Trophoblast cell (in vitro differentiated cells and primary cell): ENCODE results near the gene TCFL5.

Experiments used
- DNase-seq, 2 donors: peaks; one replicate each; pipeline ENCODE4 v3.0.0-alpha.2; 2016
- H2AFZ ChIP-seq: 2 replicates; pipeline ENCODE4 v1.6.1; 2013; ENCODE audit warnings: low read length, moderate library complexity, mild to moderate bottlenecking; ENCODE audit not compliant: insufficient read depth, poor library complexity
- H2AK5ac ChIP-seq: 2 replicates; pipeline ENCODE4 v1.6.1; 2013; ENCODE audit warnings: mild to moderate bottlenecking, low read length
- H2BK120ac ChIP-seq: 2 replicates; pipeline ENCODE4 v1.6.1; 2013; ENCODE audit warnings: low read length, mild to moderate bottlenecking, moderate library complexity; ENCODE audit not compliant: insufficient read depth, poor library complexity
- H2BK12ac ChIP-seq: 2 replicates; pipeline ENCODE4 v1.6.1; 2013; ENCODE audit warnings: mild to moderate bottlenecking, low read length, moderate library complexity
- H2BK5ac ChIP-seq: 2 replicates; pipeline ENCODE4 v1.6.1; 2013; ENCODE audit warnings: low read length, low read depth, moderate library complexity, mild to moderate bottlenecking; ENCODE audit not compliant: poor library complexity
- H3K14ac ChIP-seq: 2 replicates; pipeline ENCODE4 v1.6.1; 2013; ENCODE audit warnings: mild to moderate bottlenecking, low read length
- H3K18ac ChIP-seq: 2 replicates; pipeline ENCODE4 v1.6.1; 2013; ENCODE audit warnings: mild to moderate bottlenecking, low read length
- H3K23ac ChIP-seq: 2 replicates; pipeline ENCODE4 v1.6.1; 2013; ENCODE audit warnings: low read length
- H3K27ac ChIP-seq: 2 replicates; pipeline ENCODE4 v1.5.1; 2013; ENCODE audit warnings: low read depth, mild to moderate bottlenecking, inconsistent platforms, low read length, moderate library complexity
- H3K27me3 ChIP-seq: 2 replicates; pipeline ENCODE4 v1.6.1; 2013; ENCODE audit warnings: inconsistent platforms, mild to moderate bottlenecking, low read length, moderate library complexity; ENCODE audit not compliant: insufficient read depth
- H3K36me3 ChIP-seq, 2 experiments: 1 replicate in 1 of 2; 2 replicates in 1 of 2; pipeline ENCODE4 v1.6.1; 2013; ENCODE audit warnings: low read length in 2 of 2, mild to moderate bottlenecking in 2 of 2, moderate library complexity in 1 of 2; ENCODE audit not compliant: insufficient read depth in 2 of 2, control insufficient read depth in 1 of 2
- H3K4ac ChIP-seq: 2 replicates; pipeline ENCODE4 v1.6.1; 2013; ENCODE audit warnings: low read depth, mild to moderate bottlenecking, low read length, moderate library complexity
- H3K4me1 ChIP-seq, 2 experiments: 1 replicate in 1 of 2; 2 replicates in 1 of 2; pipeline ENCODE4 v1.6.1; 2013; ENCODE audit warnings: low read length in 2 of 2, mild to moderate bottlenecking in 2 of 2, moderate library complexity in 1 of 2; ENCODE audit not compliant: insufficient read depth in 2 of 2, control insufficient read depth in 1 of 2
- H3K4me2 ChIP-seq: 2 replicates; pipeline ENCODE4 v1.6.1; 2013; ENCODE audit warnings: inconsistent platforms, mild to moderate bottlenecking, low read length, moderate library complexity
- H3K4me3 ChIP-seq: 2 replicates; pipeline ENCODE4 v1.5.1; 2013; ENCODE audit warnings: mild to moderate bottlenecking, low read depth, low read length, inconsistent platforms
- H3K79me1 ChIP-seq: one replicate; pipeline ENCODE4 v1.6.1; 2013; ENCODE audit warnings: low read length
- H3K79me2 ChIP-seq: 2 replicates; pipeline ENCODE4 v1.6.1; 2013; ENCODE audit warnings: low read length, mild to moderate bottlenecking; ENCODE audit not compliant: control insufficient read depth, insufficient read depth, poor library complexity
- H3K9ac ChIP-seq: 2 replicates; pipeline ENCODE4 v1.6.1; 2013; ENCODE audit warnings: mild to moderate bottlenecking, low read length
- H3K9me3 ChIP-seq: 2 replicates; pipeline ENCODE4 v1.6.1; 2013; ENCODE audit warnings: low read depth, mild to moderate bottlenecking, control low read depth, inconsistent platforms, low read length; ENCODE audit not compliant: insufficient read depth
- H4K12ac ChIP-seq: 2 replicates; pipeline ENCODE4 v1.6.1; 2013; ENCODE audit warnings: low read depth, mild to moderate bottlenecking, low read length, moderate library complexity
- H4K8ac ChIP-seq: 2 replicates; pipeline ENCODE4 v1.6.1; 2013; ENCODE audit warnings: low read depth, mild to moderate bottlenecking, low read length, moderate library complexity
- H4K91ac ChIP-seq: one replicate; pipeline ENCODE4 v1.6.1; 2013; ENCODE audit warnings: low read depth, mild to moderate bottlenecking, low read length, moderate library complexity
- whole genome bisulfite sequencing: extraction: QIAGEN DNeasy Blood & Tissue Kit; methylation state at CpG from one replicate; pipeline ENCODE4 v1.1.7; 2013; ENCODE audit warnings: missing lambda C conversion rate; ENCODE audit not compliant: insufficient read length, insufficient coverage; ENCODE audit errors: extremely low coverage; 5-methylcytosine and 5-hydroxymethylcytosine counted together

Gene TCFL5

GRCh38 chr20:62830251-62830650, 31.4 kb downstream of the TCFL5 start:
- Histone ChIP-seq H3K4me1 (peaks cover 3 to 9% of the 10 kb centered on the region in 2 experiments), H3K79me2 (no peaks in the 10 kb centered on the region), H3K9me3 (no peaks in the 10 kb centered on the region), H3K27me3 (no peaks in the 10 kb centered on the region), H2BK5ac (no peak overlapping the region), H3K27ac (no peak overlapping the region), H2BK12ac (no peak overlapping the region), H3K9ac (no peak overlapping the region), H3K79me1 (no peaks in the 10 kb centered on the region), H3K18ac (no peak overlapping the region), H2AK5ac (no peak overlapping the region), H3K14ac (no peak overlapping the region), H3K36me3 (peaks cover 72 to 73% of the 10 kb centered on the region in 2 experiments), H2BK120ac (no peak overlapping the region), H4K12ac (no peak overlapping the region), H4K8ac (no peak overlapping the region), H3K4ac (no peak overlapping the region), H3K4me2 (no peak overlapping the region), H3K4me3 (no peak overlapping the region), H3K23ac (no peak overlapping the region), H4K91ac (no peak overlapping the region), H2AFZ (no peak overlapping the region)
- no CpG with 5 or more reads among the region's 14 CpGs for WGBS
- DNase-seq, result no peak

- no peak overlapping the region for H4K8ac ChIP-seq
- H3K27ac ChIP-seq, result no peak overlapping the region
- H3K4ac ChIP-seq, result no peak overlapping the region
- DNase-seq, result no peak
- H3K23ac ChIP-seq, result no peak overlapping the region
- H3K79me2 ChIP-seq, result no peaks in the 10 kb centered on the region
- H3K36me3 ChIP-seq, result peaks cover 69 to 71% of the 10 kb centered on the region in 2 experiments
- no peak overlapping the region for H3K14ac ChIP-seq
- no peak overlapping the region for H2BK5ac ChIP-seq
- H2AFZ ChIP-seq, result no peak overlapping the region
- H3K4me1 ChIP-seq, result peaks cover 5 to 11% of the 10 kb centered on the region in 2 experiments
- H4K12ac ChIP-seq, result no peak overlapping the region
- H3K18ac ChIP-seq, result no peak overlapping the region
- H3K4me3 ChIP-seq, result no peak overlapping the region
- no CpG with 5 or more reads among the region's 32 CpGs for WGBS
- no peak overlapping the region for H2BK12ac ChIP-seq
- H3K9me3 ChIP-seq, result no peaks in the 10 kb centered on the region
- H2AK5ac ChIP-seq, result no peak overlapping the region
- H4K91ac ChIP-seq, result no peak overlapping the region
- no peak overlapping the region for H3K9ac ChIP-seq
- no peaks in the 10 kb centered on the region for H3K79me1 ChIP-seq
- no peak overlapping the region for H2BK120ac ChIP-seq
- H3K4me2 ChIP-seq, result no peak overlapping the region
- H3K27me3 ChIP-seq, result no peaks in the 10 kb centered on the region
These were observed 32.1 kb downstream of the TCFL5 start for GRCh38 chr20:62829231-62830230.

GRCh38 chr20:62828511-62829230, 33.0 kb downstream of the TCFL5 start:
- Histone ChIP-seq H3K4me3 (no peak overlapping the region), H3K9ac (no peak overlapping the region), H3K4me2 (no peak overlapping the region), H2AK5ac (no peak overlapping the region), H3K4me1 (peaks cover 7 to 15% of the 10 kb centered on the region in 2 experiments), H3K18ac (no peak overlapping the region), H3K36me3 (peaks cover 74 to 77% of the 10 kb centered on the region in 2 experiments), H2AFZ (no peak overlapping the region), H2BK12ac (no peak overlapping the region), H2BK120ac (no peak overlapping the region), H2BK5ac (no peak overlapping the region), H3K23ac (no peak overlapping the region), H3K14ac (no peak overlapping the region), H3K27ac (no peak overlapping the region), H4K8ac (no peak overlapping the region), H3K79me2 (no peaks in the 10 kb centered on the region), H3K4ac (no peak overlapping the region), H4K91ac (no peak overlapping the region), H3K27me3 (no peaks in the 10 kb centered on the region), H4K12ac (no peak overlapping the region), H3K79me1 (no peaks in the 10 kb centered on the region), H3K9me3 (no peaks in the 10 kb centered on the region)
- no CpG with 5 or more reads among the region's 29 CpGs for WGBS
- DNase-seq, result no peak

GRCh38 chr20:62828051-62828450, 33.6 kb downstream of the TCFL5 start:
- no peak overlapping the region for H2BK12ac ChIP-seq
- peaks cover 78 to 80% of the 10 kb centered on the region in 2 experiments for H3K36me3 ChIP-seq
- no peak overlapping the region for H3K23ac ChIP-seq
- H3K4me3 ChIP-seq, result no peak overlapping the region
- H4K12ac ChIP-seq, result no peak overlapping the region
- no peaks in the 10 kb centered on the region for H3K9me3 ChIP-seq
- no peak overlapping the region for H2AK5ac ChIP-seq
- WGBS, result no CpG with 5 or more reads among the region's 9 CpGs
- no peak overlapping the region for H2AFZ ChIP-seq
- no peak for DNase-seq
- no peak overlapping the region for H4K91ac ChIP-seq
- no peaks in the 10 kb centered on the region for H3K27me3 ChIP-seq
- no peak overlapping the region for H3K14ac ChIP-seq
- H3K79me2 ChIP-seq, result no peaks in the 10 kb centered on the region
- H2BK5ac ChIP-seq, result no peak overlapping the region
- H2BK120ac ChIP-seq, result no peak overlapping the region
- H3K4me1 ChIP-seq, result peaks cover 7 to 15% of the 10 kb centered on the region in 2 experiments
- no peak overlapping the region for H3K18ac ChIP-seq
- H3K27ac ChIP-seq, result no peak overlapping the region
- H3K4me2 ChIP-seq, result no peak overlapping the region
- no peak overlapping the region for H3K4ac ChIP-seq
- no peak overlapping the region for H3K9ac ChIP-seq
- H3K79me1 ChIP-seq, result no peaks in the 10 kb centered on the region
- no peak overlapping the region for H4K8ac ChIP-seq
